ENCODE measurements around the gene HTD2. TPM values are rescaled to one million over a fixed set of nuclear protein-coding genes. Genes with fewer than 3 reads are reported as not detected.
"Not testable (repeated sequence)": the region's sequence is repeated elsewhere in the genome, so short reads cannot be mapped to it uniquely, and the experiment has no call there.

The HTD2 gene
- total RNA-seq, result 7.3 and 10.4 TPM in 2 replicates

DNA sequence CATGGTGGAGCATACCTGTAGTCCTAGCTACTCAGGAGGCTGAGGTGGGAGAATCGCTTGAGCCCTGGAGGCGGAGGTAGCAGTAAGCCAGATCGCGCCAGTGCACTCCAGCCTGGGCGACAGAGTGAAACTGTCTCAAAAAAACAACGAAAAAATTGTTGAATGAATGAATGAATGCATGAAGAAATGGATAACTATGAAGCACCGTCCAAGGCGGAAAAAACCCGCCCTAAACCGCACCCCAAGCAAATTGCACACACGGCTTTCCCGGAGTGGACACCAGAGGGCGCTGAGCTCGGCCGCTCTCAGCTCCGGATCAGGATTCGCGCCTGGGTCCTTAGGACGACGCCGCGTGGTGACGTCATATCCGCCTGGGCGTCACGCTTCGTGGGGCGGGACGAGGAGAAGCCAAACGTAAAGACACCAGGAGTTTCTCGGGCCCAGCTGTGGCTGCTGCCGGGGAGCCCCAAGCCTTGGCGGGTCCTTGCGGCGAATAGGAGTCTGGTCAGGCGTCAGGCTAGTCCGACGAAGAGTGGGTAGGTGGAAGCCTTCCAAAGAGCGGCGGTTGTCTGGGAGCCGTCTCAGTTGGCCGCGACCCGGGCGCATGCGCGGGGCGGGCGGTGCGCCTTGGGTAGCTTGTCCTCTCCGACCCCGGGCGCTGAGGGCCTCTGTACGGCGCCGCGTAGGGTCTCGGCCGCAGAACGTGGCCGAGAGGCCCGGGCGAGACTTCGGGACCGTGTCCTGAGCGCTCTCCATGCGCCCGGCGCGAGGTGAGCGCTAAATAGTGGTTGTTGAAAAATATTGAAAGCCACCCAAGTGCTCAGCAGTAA lies at the start of gene HTD2, which contains the start of gene RPP14:
Gene HTD2, plus strand, starts transcription at position 639 of the 830 bp plus-strand sequence. CDS start 11,094 bp downstream, outside the sequence.
Gene RPP14, plus strand, starts transcription at position 364 of the 830 bp plus-strand sequence. CDS start 4,085 bp downstream, outside the sequence.
- intact Hi-C loops (cut with micrococcal nuclease), result loop anchor here (1.0 to 5.0 kb wide), 12 partner anchors 26 to 746 kb away; partner anchors contain the start of genes ABHD6, ARF4, CFAP20DC and FLNB

DNA sequence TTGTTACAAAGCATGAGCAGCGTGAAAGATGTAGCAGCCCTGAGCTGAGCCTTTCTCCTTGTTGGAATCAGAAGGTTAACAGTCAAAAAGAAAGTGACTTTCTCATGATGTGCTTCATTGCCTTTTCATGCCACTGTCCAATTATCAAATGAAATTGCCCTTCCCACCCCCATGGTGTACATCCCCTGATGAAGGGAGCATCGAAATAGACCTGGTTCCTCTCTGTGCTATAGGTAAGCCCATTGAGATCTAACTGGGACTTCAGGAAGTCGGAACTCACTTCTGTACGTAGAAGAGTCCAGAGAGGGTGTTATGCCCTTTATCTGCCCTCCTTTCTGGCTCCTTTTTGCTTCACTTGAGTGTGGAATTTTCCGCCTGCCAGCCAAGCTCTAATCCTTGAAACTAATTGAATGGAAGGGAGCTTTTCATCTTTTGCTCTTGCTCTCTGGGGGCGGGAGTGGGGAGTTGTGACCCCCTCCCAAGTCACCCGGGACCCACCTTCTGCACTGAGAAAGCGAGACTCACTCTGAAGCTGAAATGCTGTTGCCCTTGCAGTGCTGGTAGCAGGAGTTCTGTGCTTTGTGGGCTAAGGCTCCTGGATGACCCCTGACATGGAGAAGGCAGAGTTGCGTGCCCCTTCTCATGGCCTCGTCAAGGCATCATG lies 47.8 kb upstream of the HTD2 start:
- intact Hi-C loops (cut with micrococcal nuclease), result no loop called here

DNA sequence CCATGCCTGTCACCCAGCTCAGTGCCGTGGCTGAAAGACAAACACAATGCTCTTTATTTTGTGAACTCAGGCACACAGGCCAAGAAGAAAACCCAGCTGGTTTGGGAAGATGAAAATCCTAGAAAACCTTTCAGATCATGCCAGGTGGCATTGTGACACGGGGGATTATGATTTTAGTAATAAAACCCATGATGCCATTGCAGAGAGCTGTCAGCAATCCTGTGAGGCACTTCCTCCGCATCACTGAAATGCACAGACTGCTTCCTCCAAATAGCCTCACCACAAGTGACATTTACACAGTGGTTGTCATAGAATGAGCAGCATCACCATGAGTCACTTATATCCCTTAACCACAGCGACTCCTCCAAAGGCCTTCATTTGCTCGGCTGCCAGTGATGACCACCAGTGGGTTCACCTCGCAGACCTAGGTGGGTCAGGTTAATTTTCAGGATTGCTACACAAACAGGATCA lies 46.0 kb upstream of the HTD2 start:
- intact Hi-C loops (cut with micrococcal nuclease), result no loop called here

DNA sequence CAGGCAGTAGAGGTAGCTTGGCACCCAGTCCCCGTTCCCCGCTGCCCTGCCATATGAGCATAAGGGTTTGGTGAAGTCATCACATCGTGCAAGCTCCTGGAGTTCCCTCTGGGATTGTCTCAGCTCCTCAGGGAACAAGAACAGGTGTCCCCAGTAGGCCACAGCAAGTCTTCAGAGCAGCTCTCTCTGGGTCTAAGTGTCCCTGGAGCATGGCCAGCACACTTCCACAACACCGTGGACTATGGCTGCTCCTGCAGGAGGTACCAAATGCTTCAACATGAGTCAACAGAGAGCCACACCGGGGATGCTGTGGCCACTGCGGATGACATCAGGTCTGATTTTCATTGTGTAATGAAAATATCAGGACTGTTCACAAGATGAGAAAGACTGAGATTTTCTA lies 45.6 kb upstream of the HTD2 start:
- intact Hi-C loops (cut with micrococcal nuclease), result no loop called here

DNA sequence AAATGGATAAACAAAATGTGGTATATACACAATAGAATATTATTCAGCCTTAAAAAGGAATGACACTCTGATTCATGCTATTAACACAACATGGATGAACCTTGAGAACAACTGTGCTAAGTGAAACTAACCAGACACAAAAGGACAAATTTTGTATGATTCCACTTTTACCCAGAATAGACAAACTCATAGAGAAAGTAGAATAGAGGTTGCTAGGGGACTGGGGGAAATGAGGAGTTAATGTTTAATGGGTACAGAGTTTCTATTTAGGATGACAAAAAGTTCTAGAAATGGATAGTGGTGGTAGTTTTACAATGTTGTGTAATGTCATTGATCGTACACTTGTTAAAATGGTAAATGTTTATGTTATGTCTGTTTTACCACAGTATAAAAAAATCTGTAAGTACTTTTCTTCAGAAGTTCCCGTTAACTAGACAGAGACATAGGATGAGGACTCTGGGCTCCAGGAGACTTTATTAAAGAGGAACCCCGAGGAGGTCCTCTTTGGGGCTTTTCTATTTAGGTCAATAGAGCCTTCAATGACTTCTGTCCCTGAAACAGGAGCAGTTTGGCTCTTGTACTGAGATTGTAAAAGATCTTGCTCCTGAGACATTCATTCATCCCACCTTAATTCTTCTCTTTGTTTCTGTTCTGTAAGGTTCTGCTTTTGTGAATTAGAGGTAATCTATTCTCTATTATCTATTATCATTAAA lies 44.2 kb upstream of the HTD2 start:
- intact Hi-C loops (cut with micrococcal nuclease), result no loop called here

DNA sequence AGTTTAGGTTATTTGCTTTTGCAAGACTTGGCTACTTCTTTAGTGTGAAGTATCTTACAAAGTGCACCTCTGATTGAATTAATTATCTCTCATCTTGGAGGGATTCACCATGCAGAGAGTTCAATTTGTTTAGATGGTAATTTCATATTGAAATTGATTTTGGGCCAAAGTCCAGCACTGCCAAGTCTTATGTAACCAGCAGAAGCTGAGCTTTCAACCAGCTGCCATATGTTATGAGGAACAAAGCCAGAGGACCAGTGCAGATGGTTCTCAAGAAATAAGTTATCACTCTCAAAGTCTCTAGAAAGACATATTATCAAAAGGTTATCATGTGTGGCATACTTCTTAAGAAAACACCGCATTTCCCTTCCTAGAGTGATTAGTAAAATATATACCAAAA lies 39.7 kb upstream of the HTD2 start:
- intact Hi-C loops (cut with micrococcal nuclease), result no loop called here

DNA sequence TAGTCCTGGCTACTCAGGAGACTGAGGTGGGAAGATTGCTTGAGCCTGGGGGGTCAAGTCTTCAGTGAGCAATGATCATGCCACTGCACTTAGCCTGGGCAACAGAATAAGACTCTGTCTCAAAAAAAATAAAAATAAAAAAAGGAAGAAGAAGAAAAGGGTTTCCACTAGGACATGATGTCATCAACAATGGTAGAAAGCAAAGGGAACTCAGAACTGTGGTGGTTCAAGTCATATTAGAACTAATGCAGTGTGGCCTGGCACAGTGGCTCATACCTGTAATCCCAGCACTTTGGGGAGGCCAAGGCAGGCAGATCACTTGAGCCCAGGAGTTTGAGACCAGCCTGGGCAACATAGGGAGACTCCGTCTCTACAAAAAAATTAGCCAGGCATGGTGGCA lies 38.8 kb upstream of the HTD2 start:
- intact Hi-C loops (cut with micrococcal nuclease), result not testable (repeated sequence)

DNA sequence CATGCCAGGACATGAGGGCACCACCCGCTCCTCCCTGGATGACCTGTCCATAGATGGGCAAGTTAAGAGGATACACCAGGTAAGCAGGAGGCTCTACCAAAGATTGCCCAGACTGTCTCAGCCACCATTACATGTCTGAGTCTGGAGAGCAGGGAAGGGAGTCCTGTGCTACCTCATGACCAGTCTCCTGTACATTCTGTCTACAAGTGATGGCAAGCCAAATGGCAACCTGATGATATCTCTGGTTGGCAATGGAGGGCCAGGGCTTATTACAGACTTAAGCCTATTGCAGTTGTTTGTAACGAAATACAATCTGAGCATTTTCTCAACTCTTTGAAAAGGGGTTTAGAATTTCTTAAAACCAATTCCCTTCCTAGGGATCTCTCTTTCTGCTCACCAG lies 37.0 kb upstream of the HTD2 start:
- intact Hi-C loops (cut with micrococcal nuclease), result no loop called here

DNA sequence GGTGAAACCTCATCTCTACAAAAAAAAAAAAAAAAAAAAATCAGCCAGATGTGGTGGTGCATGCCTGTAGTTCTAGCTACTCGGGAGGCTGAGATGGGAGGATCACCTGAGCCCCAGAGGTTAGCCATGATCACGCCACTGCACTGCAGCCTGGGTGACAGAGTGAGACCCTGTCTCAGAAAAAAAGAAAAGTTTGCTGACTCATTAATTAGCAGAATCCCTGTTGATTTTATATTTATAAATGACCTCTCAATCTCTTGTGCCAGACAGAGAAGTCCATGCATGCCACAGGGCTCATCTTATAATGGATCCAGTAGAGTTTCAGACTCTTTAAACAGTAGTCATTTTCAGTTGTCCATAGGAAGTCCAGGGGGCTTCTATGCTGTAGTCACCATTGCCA lies 35.8 kb upstream of the HTD2 start:
- intact Hi-C loops (cut with micrococcal nuclease), result no loop called here

DNA sequence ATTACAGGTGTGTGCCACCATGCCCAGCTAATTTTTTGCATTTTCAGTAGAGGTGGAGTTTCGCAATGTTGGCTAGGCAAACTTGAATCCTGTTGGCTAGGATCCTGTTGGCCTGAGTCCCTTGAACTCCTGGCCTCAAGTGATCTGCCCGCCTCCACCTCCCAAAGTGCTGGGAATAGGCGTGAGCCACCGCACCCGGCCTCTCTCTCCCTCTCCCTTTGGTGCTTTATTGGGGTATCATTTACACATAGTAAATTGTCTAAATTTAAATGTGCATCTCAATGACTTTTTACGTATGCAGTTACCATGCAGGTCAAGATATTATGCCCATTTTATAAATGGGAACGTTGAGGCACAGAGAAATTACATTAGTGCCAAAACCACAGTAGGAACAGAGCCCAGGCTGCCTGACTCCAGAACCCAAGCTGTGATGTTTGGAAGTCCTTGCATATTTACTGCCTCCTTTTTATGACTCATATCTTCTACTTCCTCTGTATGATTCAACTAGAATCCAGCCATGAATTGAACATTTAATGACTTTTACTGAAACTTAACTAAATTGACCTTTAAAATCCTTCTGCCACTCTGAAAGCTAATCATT lies 34.3 kb upstream of the HTD2 start:
- intact Hi-C loops (cut with micrococcal nuclease), result no loop called here

DNA sequence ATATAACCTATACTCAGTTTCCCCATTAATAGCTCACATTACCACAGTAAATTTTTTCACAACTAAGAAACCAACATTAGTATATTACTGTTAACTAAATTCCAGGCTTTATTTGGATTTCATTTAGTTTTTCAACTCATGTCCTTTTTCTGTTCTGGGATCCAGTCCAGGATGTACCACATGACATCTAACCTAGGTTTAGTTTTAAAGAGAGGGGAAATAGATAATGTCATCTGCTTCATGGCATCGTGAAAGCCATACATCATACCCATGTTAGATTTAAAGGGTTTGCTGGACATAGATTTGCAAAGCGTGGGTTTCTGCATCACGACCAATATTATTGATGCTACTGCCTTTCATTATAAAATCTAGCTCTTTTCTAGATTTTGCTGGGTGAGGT lies 33.4 kb upstream of the HTD2 start:
- intact Hi-C loops (cut with micrococcal nuclease), result no loop called here

DNA sequence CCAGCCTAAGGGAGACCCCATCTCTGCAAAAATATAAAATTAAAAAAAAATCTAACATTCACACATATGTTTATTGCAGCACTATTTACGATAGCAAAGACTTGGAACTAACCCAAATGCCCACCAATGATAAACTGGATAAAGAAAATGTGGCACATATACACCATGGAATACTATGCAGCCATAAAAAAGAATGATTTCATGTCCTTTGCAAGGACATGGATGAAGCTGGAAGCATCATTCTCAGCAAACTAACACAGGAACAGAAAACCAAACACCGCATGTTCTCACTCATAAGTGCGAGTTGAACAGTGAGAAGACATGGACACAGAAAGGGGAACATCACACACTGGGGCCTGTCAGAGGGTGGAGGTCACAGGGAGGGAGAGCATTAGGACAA lies 33.0 kb upstream of the HTD2 start:
- intact Hi-C loops (cut with micrococcal nuclease), result not testable (repeated sequence)

DNA sequence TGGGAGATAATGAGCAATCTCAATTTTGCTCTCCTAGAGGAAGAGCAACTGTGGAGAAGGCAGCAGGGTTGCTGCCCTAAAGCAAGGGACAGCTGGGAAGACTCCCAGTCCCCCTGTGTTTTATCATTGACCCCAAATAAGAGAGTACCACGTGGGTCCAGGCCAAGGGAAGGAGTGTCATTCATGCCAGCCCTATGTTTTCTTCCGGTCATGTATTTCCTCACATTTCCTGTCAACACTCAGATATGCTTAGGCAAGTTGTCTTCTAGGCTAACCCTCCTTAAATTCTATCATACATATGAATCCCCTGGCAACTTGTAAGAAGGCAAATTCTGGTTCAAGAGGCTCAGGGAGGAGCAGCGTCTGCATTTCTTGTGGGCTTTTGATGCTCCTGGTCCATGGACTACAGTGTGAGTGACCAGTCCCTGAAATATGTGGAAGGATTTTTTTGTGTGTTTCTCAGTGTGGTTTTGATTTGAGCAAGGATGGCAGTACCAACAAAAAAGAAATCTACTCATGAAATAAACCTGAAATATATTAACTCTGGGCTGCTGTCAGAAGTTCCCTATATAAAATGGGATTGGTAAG lies 32.2 kb upstream of the HTD2 start:
- intact Hi-C loops (cut with micrococcal nuclease), result no loop called here

DNA sequence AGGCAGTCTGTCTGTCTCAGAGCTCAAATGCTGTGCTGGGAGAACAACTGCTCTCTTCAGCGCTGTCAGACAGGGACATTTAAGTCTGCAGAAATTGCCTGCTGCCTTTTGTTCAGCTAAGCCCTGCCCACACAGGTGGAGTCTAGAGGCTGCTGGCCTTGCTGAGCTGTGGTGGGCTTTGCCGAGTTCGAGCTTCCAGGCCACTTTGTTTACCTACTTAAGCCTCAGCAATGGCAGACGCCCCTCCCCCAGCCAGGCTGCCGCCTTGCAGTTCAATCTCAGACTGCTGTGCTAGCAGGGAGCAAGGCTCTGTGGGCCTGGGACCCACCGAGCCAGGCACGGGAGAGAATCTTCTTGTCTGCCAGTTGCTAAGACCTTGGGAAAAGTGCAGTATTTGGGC lies 25.3 kb upstream of the HTD2 start:
- intact Hi-C loops (cut with micrococcal nuclease), result no loop called here

DNA sequence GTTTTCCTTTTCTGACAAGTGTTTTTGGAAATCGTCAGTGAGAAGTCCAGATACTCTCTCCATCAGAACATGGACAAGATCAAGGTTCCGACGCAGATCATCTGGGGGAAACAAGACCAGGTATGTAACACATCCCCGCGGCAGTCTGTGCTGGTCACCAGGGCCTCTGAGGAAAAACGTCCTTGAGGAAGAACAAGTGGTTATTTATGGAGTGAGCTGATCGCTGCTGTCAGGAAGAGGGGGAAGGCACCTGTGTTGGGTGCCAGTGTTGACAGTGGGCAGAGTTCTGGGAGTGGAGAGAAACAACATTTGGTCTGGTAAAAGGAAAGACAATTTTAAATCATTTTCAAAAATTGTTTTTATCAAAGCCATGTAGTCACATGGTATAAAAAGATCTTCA lies 21.0 kb upstream of the HTD2 start:
- intact Hi-C loops (cut with micrococcal nuclease), result no loop called here

DNA sequence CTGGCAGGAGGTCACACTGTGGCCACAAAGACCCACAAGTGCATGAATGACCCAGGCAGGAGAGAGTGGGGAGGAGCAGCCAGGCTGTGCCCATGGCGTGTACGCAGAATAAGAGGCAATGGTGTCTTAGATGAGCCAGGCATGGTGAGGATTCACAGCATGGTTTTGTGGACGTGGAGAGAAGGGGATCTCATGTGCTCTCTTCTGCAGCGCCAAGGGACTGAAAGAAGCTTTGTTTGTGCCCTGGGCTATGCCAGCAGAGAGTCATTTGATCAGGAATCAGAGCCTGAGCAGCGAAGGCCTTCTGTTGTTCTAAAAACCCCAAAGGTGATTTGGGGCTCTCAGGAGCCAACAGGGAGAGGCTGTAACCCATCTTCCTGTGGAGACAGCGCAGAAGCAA lies 19.0 kb upstream of the HTD2 start:
- intact Hi-C loops (cut with micrococcal nuclease), result no loop called here

DNA sequence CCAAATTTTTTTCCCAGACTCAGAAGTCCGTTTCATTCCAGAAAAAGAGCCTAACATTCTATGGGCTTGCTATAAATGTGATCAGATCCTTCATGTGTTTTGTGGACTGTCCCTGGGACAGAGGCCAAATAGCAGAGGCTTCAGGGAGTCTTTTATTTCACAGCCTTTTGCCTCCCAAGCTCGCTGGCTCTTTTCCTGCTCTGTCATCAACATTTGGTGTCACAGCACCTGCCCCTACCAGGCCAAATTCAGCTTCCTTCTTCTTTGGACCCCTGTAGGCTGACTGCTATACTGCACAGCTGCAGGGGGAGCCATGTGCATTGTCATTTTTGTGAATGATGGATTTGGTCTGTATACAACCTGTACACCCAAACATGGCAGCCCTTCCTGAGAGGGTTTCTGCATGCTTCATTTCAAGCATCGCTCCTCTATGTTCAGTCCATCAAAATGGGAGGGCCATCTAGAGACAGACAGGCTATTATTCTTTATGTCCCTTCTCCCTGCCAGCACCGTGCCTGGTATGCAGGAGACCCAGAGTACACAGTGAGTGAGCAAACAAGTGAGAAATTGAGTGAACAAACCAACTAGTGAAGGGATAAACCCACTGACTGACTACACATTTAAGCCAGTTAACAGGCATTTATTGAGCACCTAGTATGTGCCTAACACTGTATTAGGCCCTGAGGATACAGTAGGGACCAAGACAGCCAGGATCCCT lies 18.1 kb upstream of the HTD2 start:
- intact Hi-C loops (cut with micrococcal nuclease), result no loop called here

DNA sequence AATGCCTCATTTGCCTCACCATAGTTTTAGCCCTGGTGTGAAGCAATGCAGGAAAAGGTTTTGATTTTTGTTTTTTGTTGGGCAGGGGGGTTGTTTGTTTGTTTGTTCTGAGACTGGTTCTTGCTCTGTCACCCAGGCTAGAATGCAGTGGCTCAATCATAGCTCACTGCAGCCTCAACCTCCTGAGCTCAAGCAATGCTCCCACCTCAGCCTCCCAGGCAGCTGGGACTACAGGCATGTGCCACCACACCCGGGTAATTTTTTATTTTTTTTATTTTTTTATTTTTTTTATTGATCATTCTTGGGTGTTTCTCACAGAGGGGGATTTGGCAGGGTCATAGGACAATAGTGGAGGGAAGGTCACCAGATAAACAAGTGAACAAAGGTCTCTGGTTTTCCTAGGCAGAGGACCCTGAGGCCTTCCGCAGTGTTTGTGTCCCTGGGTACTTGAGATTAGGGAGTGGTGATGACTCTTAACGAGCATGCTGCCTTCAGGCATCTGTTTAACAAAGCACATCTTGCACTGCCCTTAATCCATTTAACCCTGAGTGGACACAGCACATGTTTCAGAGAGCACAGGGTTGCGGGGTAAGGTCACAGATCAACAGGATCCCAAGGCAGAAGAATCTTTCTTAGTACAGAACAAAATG lies 17.2 kb upstream of the HTD2 start:
- intact Hi-C loops (cut with micrococcal nuclease), result not testable (repeated sequence)

DNA sequence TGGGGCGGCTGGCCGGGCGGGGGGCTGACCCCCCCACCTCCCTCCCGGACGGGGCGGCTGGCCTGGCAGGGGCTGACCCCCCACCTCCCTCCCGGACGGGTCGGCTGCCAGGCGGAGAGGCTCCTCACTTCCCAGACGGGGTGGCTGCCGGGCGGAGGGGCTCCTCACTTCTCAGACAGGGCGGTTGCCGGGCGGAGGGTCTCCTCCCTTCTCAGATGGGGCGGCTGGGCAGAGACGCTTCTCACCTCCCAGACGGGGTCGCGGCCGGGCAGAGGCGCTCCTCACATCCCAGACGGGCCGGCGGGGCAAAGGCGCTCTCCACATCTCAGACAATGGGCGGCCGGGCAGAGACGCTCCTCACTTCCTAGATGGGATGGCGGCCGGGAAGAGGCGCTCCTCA lies 15.9 kb upstream of the HTD2 start:
- intact Hi-C loops (cut with micrococcal nuclease), result not testable (repeated sequence)
